HG03469 (cell line): ENCODE data around the gene C5orf15.

Experiments used
- ATAC-seq: cut with Tn5 transposase; IDR thresholded peaks from one replicate; pipeline ENCODE4 v1.9.1; 2021; ENCODE audit warnings: mild to moderate bottlenecking, moderate library complexity, moderate number of reproducible peaks; ENCODE audit not compliant: unreplicated experiment

Gene C5orf15

GRCh38 chr5:133968204-133968980 lies at the start of gene C5orf15:
Gene C5orf15, minus strand, starts transcription at chr5:133968625. Its CDS starts 41 bp downstream, at chr5:133968584.
- ATAC-seq, result peak; percentile 90

DNA sequence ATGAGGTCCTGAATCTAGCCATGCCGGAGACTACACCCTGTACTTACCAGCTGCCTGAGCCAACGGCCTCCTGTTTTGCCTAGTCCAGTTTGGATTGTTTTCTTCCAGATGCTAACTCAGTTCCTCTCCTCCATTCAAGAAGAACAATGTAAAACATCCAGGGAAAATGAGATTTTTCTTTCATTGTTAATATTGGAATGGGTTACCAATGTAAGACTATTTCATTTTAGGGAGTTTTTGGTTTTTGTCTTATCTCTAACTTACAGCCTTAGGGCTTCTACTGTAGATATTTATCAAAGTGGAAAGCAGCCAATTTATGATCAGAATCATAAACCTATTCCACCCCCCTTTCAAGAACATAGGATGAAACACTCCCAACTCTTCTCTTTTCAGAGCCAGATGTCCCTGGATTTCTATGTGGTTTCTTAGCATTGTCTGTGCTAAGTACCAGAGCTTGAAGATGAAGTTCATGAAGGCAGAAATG lies 39.9 kb upstream of the C5orf15 start:
- no peak for ATAC-seq

DNA sequence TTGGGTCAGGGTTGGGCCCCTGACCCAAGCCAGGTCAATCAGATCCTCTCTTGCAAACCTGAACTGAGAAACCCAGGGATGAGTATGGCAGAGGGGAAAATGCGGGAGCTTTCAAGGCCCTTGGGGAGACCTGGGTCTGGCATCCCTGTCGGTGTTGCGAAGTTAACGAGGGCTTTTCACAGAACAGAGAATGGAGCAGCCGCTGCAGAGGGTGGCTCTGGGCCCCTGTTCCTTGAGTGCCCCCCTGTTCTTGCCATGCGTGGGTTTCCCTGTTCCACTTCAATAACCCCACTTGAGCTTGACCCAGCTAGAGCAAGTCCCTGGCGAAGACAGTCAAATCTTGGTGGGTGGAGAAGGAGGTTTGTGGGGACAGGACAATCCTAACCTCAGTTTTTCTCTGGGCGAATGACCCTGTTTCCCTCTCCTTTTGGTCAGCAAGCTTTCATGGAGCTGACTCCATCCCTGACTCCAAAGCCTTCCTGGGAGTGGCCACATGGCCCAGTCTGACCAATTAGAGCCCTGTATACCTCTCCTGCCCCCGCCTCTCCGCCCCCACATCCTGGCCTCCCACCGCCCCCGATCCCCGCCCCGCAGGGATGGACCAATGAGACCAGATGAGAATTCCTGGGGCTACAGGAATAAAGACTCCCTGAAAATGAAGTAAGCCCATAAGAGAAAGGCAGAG lies 39.3 kb upstream of the C5orf15 start:
- no peak for ATAC-seq

- no peak for ATAC-seq
Observed at GRCh38 chr5:134006115-134006514, 37.7 kb upstream of the C5orf15 start.

GRCh38 chr5:134005417-134006061 lies 37.1 kb upstream of the C5orf15 start:
- no peak for ATAC-seq

DNA sequence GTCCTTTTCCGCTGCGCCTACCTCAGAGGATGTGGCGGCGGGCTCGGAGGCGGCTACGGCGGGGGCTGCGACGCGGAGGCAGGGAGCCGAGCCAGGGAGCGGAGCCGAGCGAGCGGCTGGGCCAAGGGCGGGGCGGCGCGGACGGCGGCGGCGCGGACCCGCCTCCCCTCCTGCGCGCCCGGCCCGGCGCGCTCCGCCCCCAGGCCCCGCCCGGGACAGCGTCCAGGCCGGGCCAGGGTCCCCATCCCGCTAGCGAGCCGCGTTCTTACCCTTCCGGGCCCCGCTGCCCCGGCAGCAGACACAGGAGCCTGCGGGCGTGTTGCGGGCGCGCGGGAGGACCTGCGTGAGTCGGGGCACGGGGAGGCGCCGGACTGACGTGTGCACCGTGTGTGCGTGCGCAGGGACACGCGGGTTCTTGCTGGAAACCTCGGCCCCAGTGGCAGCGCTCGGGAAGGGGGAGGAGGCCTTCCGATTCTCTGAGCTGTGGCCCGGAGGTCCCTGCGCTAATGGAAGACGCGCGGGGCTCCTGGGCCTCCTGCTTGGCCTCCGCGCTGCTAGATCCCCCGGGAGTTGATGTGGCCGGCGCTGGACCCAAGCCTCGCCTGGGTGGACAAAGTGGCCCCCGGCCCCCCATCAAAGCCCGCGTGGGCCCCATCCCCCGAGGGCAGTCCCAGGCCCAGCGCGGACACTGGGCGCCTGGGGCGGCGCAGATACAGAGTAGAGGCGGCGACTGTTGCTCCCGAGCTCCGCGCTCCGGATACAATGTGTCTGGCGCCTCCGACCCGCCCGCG lies 36.4 kb upstream of the C5orf15 start, which contains the start of gene VDAC1:
TSS of gene VDAC1 (minus strand) at position 350 of the 791 bp plus-strand sequence. CDS start 11,963 bp downstream, outside the sequence.
- peak; percentile 59 for ATAC-seq

- peak; percentile 24 for ATAC-seq
Observed at GRCh38 chr5:134003817-134004625, 35.6 kb upstream of the C5orf15 start.

DNA sequence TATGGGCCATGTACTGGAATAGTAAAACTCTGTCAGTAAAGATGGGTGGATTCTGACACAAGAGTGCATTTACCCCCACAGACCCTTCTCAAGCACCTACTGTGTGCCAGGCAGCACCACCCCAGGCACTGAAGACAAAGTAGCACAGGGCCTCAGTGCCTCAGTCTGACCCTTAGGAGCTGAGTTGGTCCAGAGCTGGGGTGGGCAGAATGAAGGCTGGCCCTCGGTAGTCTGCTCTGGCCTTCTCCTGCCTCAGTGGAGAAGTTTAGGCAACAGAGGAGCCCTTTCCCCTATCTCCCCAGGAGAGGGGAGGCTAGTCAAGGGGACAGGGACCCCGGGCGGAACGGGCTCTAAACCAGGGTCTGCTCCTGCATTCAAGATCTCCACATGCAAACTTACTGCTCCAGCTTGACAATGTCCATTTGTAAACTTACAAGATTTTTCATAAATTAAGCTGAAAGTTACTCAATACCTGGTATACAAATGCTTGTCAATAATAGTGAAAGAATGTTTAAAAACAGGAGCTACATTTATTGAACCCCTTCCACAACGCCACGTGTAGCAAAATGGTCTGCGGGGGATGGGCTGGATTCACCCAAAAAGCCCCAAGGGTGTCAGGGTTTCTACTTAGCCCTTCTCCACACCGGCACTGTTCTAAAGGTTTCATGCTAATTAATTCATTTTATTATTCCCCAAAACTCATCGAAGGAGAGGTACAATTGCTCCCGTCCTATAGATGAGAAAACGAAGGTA lies 34.8 kb upstream of the C5orf15 start:
- ATAC-seq, result no peak

GRCh38 chr5:134001938-134002731 lies 33.7 kb upstream of the C5orf15 start:
- no peak for ATAC-seq

DNA sequence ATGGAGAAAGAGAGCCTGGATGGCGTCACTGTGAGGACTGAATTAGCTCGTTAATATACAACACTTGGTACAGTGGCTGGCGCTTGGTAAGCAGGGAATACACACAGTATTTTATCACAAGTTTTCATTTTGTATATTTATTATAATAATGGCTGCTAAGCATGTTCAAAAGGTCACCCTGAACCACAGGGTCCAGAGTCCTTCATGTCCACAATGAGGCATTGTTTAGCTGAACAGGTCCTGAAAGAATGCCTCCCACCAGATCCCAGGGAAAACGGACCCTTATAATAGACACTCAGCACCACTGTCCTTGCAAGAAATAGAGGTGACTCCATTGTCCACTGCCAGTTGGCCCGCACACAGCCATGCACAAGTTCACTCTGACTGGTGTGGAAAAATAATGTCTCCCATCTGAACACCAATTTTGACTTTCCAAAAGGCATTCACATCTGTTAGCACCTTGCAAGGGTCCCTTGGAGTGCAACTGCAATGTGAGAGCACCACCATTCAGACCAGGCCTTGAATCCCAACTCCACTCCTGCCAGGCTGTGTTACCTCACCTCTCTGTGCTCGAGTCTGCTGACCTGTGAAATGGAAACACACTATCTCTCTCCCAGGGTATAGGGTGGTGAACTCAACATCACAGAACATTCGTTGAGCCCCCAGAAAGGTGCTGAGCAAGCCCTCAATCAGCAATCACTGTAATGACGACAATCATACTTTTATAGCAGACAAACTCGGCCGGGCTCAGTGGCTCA lies 32.5 kb upstream of the C5orf15 start:
- ATAC-seq, result no peak

DNA sequence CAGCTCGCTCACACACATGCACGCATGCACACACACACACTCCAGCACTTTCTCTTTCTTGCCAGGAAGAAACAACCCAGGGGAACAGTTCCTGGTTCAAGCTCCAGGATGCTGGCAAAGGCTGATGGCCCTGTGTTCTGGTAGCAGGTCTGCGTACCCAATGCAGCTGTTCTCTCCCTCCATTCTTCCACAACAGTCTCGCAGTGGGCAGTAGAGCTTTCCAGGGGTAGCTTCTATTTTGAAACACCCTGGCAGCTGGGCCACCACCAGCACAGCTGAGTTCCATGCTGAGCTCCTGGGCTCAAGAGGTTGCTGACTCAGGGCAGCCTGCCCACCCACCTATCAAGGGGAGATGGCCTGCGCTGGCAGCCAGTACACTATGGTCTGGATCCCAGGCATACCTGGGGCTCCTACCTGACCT lies 31.7 kb upstream of the C5orf15 start:
- ATAC-seq, result no peak

DNA sequence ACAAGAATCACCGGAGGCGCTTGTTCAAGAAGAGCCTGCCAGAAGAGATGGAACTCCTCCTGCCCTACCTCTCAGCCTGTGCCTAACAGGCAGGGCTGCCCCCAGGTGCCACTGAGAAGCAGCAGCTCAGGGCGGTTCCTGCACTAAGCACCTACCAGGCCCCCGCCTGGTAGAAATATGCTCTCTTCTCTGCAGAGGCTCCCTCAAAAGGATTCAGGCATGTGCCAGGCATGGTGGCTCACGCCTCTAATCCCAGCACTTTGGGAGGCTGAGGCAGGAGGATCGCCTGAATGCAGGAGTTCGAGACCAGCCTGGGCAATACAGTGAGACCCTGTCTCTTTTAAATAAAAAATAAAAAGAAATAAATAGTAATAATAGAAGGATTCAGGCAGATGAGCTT lies 30.4 kb upstream of the C5orf15 start:
- no peak for ATAC-seq

DNA sequence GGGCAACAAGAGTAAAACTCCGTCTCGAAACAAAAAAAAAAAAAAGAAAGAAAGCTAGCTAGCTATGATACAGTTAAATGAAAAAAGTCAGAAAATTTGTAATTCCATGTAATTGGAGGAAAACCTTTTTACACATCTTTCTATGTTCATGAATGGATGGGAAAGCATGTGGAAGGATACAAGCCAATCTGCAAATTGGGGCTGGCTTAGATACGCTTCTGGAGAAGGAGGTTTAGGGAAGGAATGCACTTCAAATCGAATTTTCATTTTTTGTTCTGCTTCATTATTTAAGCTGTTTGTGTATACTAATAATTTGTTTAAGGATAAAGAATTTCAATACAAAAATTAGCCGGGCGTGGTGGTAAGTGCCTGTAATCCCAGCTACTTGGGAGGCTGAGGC lies 29.6 kb upstream of the C5orf15 start:
- ATAC-seq, result no peak

GRCh38 chr5:133996683-133997252 lies 28.3 kb upstream of the C5orf15 start:
- ATAC-seq, result no peak

DNA sequence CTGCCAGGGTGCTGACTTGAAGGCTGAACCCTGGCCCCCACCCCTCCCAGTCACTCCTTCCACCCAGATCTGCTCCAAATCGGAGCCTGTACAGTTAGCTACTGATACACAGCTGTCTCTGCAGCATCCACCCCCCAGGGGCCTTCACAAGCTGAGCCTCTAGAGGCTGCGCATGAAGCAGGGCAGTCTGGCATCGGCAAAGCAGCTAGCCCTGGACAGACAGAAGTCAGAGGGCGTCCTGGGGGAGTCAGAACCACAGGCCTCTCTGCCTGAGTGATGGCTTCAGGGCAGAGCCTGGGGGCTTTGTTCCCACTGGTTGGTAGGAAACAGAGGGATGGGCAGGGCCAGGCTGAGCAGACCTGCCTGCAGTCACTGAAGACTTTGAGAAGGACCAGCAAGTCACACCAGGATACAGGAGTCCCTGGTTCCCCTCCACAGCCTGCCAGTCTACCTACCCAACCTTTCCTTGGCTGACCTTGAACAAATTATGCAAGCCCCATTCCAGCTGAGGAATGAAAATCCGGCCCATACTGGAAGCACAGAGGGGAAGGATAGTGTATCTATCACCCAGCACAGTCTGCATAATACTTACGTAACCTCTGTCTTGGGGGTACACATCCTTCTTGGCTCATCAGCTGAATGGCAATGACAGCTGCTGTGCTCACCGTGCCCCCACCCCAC lies 27.6 kb upstream of the C5orf15 start:
- ATAC-seq, result no peak

DNA sequence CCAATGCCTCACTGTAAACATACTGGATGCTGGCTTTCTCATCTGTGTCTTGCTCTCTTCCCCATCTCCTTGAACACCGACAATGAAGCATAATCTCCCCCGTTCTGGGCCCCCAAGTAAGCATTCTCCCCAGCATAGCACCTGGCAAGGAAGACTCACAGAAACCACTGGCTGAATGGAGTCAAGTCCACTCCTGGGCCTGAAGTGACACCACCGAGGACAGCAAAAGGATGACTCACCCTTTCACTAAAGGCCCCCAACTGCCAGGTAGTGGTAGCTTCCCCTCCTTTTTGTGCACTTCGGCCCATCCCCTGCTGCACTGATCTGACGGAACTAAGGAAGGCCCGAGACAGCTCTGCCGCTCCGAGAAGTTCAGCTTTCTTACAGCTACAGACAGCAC lies 26.9 kb upstream of the C5orf15 start:
- ATAC-seq, result no peak

GRCh38 chr5:133994990-133995333 lies 26.5 kb upstream of the C5orf15 start:
- ATAC-seq, result no peak
